ENCODE measurements around the gene DYDC1.

GRCh38 chr10:80323311-80323710 is 33.2 kb downstream of the DYDC1 start:
- TF ChIP-seq EZH2 (IDR thresholded peaks at IDR 0.05; ENCODE audit: insufficient read depth, poor library complexity, severe bottlenecking), result no peak
- TF ChIP-seq EZH2phosphoT487 (IDR thresholded peaks at IDR 0.05; ENCODE audit: insufficient read depth, low read depth), result no peak
